Heart left ventricle (tissue), 13 donors: Measurements from ENCODE around the gene ADAMTSL1.

Experiments
- POLR2A ChIP-seq, 2 donors: fragments of 450-650 bp; IDR thresholded peaks; one replicate each; pipeline ENCODE4 v1.6.1; 2017; ENCODE audit warnings: antibody characterized with exemption in 2 of 2, mild to moderate bottlenecking in 2 of 2, moderate library complexity in 2 of 2
- TF ChIP-seq, protein P1 (sequence below), 12 donors: fragments of 200-600 bp; sonication (generic) in 4 of 12; IDR thresholded peaks; one replicate each; pipeline versions ENCODE4 v1.5.0 to v1.8.0; 2018 to 2022; ENCODE audit warnings: antibody characterized with exemption in 12 of 12, mild to moderate bottlenecking in 5 of 12
- donor health status: ischemic (EF 13 %, LVEDD 7.1; RV severe dilation, severe dysfunction).
- donor health status: DM: no; HTN: yes; CAD: no.
- donor health status: DM: no; HTN: no; CAD: no.
- donor health status: ischemic (EF 25% LVEDD 6.9; RV normal size, moderate dysfunction).
- donor health status: ischemic (EF 25% LVEDD 5.7; RV mildly dilated, moderate dysfunction).
- donor health status: ischemic (EF 35%, LVEDD 5.7; RV mildly dilated, moderate dysfunction).
- donor health status: nonischemic (EF 11% LVEDD 7.7; RV severe dilation, severe dysfunction).
- donor health status: DM: yes; HTN: yes; CAD: no.
- donor health status: PGD.
- donor health status: ischemic (EF 29% LVEDD 5.4; RV normal size, mild dysfunction).
- donor health status: nonischemic (EF 23%, LVEDD 6.1; RV moderate dilation, normal function).

GRCh38 chr9:18441261-18441660 is 32.7 kb upstream of the ADAMTSL1 start:
- TF ChIP-seq, protein P1, sequence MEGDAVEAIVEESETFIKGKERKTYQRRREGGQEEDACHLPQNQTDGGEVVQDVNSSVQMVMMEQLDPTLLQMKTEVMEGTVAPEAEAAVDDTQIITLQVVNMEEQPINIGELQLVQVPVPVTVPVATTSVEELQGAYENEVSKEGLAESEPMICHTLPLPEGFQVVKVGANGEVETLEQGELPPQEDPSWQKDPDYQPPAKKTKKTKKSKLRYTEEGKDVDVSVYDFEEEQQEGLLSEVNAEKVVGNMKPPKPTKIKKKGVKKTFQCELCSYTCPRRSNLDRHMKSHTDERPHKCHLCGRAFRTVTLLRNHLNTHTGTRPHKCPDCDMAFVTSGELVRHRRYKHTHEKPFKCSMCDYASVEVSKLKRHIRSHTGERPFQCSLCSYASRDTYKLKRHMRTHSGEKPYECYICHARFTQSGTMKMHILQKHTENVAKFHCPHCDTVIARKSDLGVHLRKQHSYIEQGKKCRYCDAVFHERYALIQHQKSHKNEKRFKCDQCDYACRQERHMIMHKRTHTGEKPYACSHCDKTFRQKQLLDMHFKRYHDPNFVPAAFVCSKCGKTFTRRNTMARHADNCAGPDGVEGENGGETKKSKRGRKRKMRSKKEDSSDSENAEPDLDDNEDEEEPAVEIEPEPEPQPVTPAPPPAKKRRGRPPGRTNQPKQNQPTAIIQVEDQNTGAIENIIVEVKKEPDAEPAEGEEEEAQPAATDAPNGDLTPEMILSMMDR (IDR thresholded peaks at IDR 0.05) = no peak
- no peak for TF ChIP-seq POLR2A (IDR thresholded peaks at IDR 0.05)
